ENCODE data around the gene RELL2.

DNA sequence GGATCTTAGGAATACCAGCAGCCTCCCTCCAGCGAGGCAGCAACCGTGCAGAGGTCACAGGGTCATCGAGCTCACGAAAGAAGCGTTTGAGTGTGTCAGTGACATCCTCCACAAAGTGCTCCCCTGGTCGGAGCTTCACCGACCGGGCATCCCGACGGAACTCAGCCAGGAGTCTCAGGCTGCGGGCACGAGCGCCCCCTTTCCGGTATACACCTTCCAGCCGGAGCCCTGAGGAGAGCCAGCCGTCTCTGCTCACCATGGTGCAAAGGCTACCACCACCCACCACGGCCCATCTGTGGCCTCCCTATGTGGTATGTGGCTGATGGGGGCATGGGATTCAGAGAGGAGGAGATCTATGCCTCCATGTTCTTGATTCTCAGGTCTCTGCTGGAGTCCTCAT, 25.2 kb downstream of the RELL2 start:
- no peak for TF ChIP-seq GATA1 (IDR thresholded peaks at IDR 0.05; ENCODE audit: low read depth, low read length)
- TF ChIP-seq POLR2A (IDR thresholded peaks at IDR 0.05; ENCODE audit: low read length): no peak

Data from erythroblast (primary cell).